Measurements from ENCODE around the gene RBP3.

The RBP3 gene

DNA sequence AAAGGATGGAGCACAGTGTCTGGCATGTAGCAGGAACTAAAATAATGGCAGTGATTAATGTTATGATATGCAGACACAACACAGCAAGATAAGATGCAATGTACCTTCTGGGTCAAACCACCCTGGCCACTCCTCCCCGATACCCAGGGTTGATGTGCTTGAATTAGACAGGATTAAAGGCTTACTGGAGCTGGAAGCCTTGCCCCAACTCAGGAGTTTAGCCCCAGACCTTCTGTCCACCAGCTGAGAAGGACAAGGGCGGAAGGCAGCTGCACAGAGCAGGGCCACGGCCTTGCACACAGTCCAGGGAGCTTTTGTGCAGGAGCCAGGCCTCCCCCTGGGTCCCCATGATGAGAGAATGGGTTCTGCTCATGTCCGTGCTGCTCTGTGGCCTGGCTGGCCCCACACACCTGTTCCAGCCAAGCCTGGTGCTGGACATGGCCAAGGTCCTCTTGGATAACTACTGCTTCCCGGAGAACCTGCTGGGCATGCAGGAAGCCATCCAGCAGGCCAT lies at the start of gene RBP3:
Gene RBP3 (plus strand): TSS at position 226 of the 514 bp plus-strand sequence. CDS start 122 bp downstream, at position 348.
- Histone ChIP-seq H3K4me1 (ENCODE audit: control insufficient read depth, insufficient read depth, low read length) (peaks cover 3% of the 10 kb centered on the region; the same call in 1 of the 2 replicates), H3K36me3 (ENCODE audit: control insufficient read depth in 2 of 2, insufficient read depth in 1 of 2, low read length in 2 of 2) (no peaks in the 10 kb centered on the region), H3K9me3 (ENCODE audit: control insufficient read depth, insufficient read depth, low read depth, low read length) (no peaks in the 10 kb centered on the region), H3K27ac (ENCODE audit: extremely low read depth, low read depth, low read length) (no peak within 1 kb of the TSS), H3K4me3 (ENCODE audit: low read depth, low read length) (no peak within 1 kb of the TSS)
- TF ChIP-seq ZNF37A (tag by site-specific recombination; IDR thresholded peaks at IDR 0.05) (no peak), ZNF544 (tag by site-specific recombination; IDR thresholded peaks at IDR 0.05) (no peak), ZNF555 (tag by site-specific recombination; conservative IDR thresholded peaks at IDR 0.05) (no peak), ZNF354C (tag by site-specific recombination; IDR thresholded peaks at IDR 0.05; ENCODE audit: borderline replicate concordance, low read depth) (no peak), ZBTB48 (tag by site-specific recombination; IDR thresholded peaks at IDR 0.05) (no peak), ZNF777 (tag by site-specific recombination; IDR thresholded peaks at IDR 0.05; ENCODE audit: borderline replicate concordance) (no peak), ZNF416 (tag by site-specific recombination; IDR thresholded peaks at IDR 0.05) (no peak), ZEB2 (tag by site-specific recombination; IDR thresholded peaks at IDR 0.05) (no peak), ZNF266 (tag by site-specific recombination; IDR thresholded peaks at IDR 0.05; ENCODE audit: low read depth) (no peak), ZNF148 (tag by site-specific recombination; IDR thresholded peaks at IDR 0.05; ENCODE audit: borderline replicate concordance) (no peak), ZNF843 (tag by site-specific recombination; IDR thresholded peaks at IDR 0.05) (no peak), ZNF223 (tag by site-specific recombination; IDR thresholded peaks at IDR 0.05) (no peak), ZIC2 (tag by site-specific recombination; IDR thresholded peaks at IDR 0.05) (no peak), KLF10 (tag by site-specific recombination; IDR thresholded peaks at IDR 0.05) (no peak), GLIS2 (tag by site-specific recombination; IDR thresholded peaks at IDR 0.05) (no peak), ZNF785 (tag by site-specific recombination; IDR thresholded peaks at IDR 0.05) (no peak), FEZF1 (tag by site-specific recombination; IDR thresholded peaks at IDR 0.05) (no peak), ZNF16 (tag by site-specific recombination; IDR thresholded peaks at IDR 0.05; ENCODE audit: low read depth) (no peak)
- TF ChIP-seq, protein P1, sequence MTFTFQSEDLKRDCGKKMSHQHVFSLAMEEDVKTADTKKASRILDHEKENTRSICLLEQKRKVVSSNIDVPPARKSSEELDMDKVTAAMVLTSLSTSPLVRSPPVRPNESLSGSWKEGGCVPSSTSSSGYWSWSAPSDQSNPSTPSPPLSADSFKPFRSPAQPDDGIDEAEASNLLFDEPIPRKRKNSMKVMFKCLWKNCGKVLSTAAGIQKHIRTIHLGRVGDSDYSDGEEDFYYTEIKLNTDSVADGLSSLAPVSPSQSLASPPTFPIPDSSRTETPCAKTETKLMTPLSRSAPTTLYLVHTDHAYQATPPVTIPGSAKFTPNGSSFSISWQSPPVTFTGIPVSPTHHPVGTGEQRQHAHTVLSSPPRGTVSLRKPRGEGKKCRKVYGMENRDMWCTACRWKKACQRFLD (tag by site-specific recombination; IDR thresholded peaks at IDR 0.05): no peak
- ChIA-PET CTCF (interaction anchor here (0.5 to 1.3 kb wide), 6 partner anchors 9 to 355 kb away, joined by 3 to 4 read pairs (median 4); no protein-coding TSS in a partner anchor), POLR2A (no interaction called here)

- H3K4me1 ChIP-seq (ENCODE audit: control insufficient read depth, insufficient read depth, low read length): no peaks in the 10 kb centered on the region
- H3K4me3 ChIP-seq (ENCODE audit: low read depth, low read length): no peak overlapping the region
- no peaks in the 10 kb centered on the region for H3K36me3 ChIP-seq (ENCODE audit: control insufficient read depth in 2 of 2, insufficient read depth in 1 of 2, low read length in 2 of 2)
- ChIA-PET CTCF (interaction anchor here (1.7 to 4.0 kb wide), 2 partner anchors 252 to 274 kb away, joined by 3 to 15 read pairs; no protein-coding TSS in a partner anchor), POLR2A (no interaction called here)
- no peak overlapping the region for H3K27ac ChIP-seq (ENCODE audit: extremely low read depth, low read depth, low read length)
- TF ChIP-seq, protein P2, sequence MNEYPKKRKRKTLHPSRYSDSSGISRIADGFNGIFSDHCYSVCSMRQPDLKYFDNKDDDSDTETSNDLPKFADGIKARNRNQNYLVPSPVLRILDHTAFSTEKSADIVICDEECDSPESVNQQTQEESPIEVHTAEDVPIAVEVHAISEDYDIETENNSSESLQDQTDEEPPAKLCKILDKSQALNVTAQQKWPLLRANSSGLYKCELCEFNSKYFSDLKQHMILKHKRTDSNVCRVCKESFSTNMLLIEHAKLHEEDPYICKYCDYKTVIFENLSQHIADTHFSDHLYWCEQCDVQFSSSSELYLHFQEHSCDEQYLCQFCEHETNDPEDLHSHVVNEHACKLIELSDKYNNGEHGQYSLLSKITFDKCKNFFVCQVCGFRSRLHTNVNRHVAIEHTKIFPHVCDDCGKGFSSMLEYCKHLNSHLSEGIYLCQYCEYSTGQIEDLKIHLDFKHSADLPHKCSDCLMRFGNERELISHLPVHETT (tag by site-specific recombination; IDR thresholded peaks at IDR 0.05): no peak
- no peak for TF ChIP-seq ZNF37A (tag by site-specific recombination; IDR thresholded peaks at IDR 0.05)
- TF ChIP-seq ZNF274 (IDR thresholded peaks at IDR 0.05; ENCODE audit: low read length): no peak
- TF ChIP-seq ZNF274 (tag by site-specific recombination; IDR thresholded peaks at IDR 0.05; ENCODE audit: borderline replicate concordance): no peak
- no peak for TF ChIP-seq ZNF366 (tag by site-specific recombination; conservative IDR thresholded peaks at IDR 0.05)
- no peak for TF ChIP-seq YY1 (tag by site-specific recombination; IDR thresholded peaks at IDR 0.05)
- TF ChIP-seq ZNF214 (tag by site-specific recombination; IDR thresholded peaks at IDR 0.05; ENCODE audit: borderline replicate concordance): no peak
- no peaks in the 10 kb centered on the region for H3K9me3 ChIP-seq (ENCODE audit: control insufficient read depth, insufficient read depth, low read depth, low read length)
Observed at GRCh38 chr10:47298715-47299114, 49.4 kb upstream of the RBP3 start.

Data from HEK293 (cell line).